GM21576 (cell line): Measurements from ENCODE around the gene OGFOD3.
"Not testable (repeated sequence)": the region's sequence is repeated elsewhere in the genome, so short reads cannot be mapped to it uniquely, and the experiment has no call there.

Source experiments
- ATAC-seq: cut with Tn5 transposase; IDR thresholded peaks from one replicate; pipeline ENCODE4 v1.9.1; 2021; ENCODE audit warnings: mild to moderate bottlenecking, moderate library complexity; ENCODE audit not compliant: unreplicated experiment

Gene OGFOD3

DNA sequence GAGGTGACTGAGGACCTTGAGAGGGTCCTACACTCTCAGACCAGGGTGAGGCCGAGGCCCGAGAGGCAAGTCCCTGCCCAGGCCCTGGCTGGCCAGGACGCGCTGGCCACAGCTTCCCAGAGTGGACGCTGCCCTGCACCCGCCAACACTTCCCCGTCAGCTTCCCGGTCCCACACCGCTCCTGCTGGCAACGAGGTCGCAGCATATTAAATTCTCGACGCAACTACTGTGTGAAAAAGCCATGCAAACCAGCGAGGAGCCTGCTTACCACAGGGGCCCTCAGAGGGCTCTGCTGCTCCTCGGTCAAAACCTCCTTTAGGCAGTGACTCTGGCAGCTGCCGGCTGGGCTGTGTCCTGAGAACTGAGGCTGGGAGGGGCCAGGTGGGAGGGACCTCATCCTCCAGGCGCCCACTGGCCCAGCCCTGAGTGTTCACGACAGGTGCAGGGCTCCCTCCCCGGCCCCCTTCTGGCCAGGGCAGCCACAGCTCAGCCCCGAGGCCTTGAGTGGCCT lies 61.5 kb downstream of the OGFOD3 start:
- ATAC-seq: no peak

DNA sequence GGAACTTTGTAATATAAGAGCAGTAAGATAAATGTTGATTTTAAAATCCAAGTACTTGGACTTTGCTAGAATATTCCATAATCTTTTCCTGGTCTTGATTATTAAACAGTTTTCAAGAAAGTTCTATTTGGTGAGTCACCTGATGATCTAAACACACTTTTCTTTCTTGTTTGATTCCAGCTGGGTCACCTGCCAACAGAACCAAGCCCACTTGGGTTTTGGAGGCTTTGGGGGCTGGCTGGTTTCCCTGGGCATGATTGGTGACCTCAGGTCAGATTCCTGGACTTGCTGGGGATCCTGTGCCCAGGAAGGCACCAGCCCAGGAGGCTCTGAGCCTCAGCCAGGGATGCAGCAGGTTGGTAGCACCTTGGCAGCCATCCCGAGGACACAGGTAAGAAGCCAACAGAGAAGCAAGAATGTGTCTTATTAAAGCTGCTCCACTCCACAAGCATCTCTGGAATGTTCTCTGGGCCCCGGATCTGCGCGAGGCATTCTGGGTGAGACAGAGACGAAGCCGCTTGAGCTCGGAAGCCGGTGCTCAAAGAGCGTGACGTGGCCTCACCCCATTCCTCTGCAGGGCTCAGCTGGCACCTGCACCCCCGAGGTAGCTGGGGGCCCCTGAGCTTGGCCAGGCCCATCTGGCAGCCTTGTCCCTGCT lies 62.5 kb downstream of the OGFOD3 start:
- no peak for ATAC-seq

DNA sequence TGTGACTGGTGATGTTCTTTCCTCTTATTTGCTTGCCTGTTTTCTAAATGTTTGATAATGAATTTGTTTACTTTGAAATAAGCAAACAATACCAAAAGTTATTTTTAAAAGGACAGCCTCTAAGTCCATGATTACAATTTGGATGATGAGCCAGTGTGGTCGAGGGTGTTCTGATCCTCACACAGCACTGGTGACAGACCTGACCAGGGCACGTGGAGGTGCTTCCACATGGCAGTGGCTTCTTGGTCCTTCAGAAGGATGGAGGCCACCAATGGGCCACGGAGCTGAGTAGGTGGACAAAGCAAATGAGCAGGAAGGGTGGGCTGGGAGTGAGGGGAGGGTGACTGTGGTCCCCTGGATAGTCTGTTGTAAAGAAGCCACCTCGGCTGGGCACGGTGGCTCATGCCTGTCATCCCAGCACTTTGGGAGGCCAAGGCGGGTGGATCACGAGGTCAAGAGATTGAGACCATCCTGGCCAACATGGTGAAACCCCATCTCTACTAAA lies 63.5 kb downstream of the OGFOD3 start:
- ATAC-seq: no peak

DNA sequence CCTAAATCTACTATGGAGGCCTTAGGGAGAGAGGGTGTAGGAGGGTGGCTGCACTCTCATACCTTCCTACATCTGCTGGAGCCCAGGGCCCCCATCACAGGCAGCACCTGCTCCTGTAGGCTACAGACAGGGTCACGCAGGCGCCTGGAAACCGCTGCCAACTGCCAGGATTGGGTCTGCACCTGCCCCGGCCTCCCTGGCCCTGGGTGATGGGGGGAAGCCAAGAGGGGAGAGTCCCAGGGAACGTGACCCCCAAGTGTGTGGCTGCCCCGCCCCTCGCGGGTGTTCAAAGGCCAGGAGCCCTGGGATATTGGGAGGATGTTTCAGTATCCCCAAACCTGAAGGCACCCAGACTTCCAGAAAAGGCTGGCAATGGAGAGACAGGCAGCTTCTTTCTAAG lies 64.9 kb downstream of the OGFOD3 start:
- no peak for ATAC-seq

DNA sequence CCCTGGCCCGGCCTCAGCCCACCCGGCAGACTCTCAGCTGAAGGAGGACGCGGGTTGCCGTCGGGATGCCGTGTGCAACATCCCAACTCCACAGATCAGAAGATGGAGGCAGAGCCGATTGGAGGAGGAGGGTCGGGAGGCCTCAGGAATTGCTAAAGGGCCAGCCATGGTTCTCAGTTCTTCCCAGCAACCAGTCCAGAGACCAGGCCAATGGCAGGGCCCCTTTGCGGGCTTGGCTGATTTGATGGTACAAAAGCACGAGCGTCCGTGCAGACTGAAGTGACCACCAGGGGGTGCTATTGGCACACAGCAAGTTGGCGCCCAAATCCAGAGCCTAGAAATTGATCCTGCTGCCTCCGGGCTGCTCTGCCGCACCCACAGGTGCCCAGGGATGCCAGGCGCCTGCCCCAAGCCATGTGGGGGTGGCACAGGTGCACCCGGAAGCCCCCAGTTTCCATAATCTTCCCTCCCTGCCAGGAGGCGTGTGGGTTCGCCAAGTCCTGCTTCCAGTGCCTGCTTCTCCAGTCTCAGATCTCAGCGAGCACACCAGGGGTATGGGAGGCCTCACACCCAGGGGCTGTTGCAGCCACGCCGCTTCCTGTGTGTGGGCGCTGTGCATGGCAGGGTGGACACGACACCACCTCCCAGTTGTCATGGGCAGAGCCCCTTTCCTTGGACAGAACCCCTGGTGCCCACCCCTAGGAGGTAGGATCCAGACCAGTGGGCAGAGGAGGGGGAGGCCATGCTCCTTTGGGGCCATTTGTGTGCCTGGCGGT lies 66.5 kb downstream of the OGFOD3 start:
- no peak for ATAC-seq

DNA sequence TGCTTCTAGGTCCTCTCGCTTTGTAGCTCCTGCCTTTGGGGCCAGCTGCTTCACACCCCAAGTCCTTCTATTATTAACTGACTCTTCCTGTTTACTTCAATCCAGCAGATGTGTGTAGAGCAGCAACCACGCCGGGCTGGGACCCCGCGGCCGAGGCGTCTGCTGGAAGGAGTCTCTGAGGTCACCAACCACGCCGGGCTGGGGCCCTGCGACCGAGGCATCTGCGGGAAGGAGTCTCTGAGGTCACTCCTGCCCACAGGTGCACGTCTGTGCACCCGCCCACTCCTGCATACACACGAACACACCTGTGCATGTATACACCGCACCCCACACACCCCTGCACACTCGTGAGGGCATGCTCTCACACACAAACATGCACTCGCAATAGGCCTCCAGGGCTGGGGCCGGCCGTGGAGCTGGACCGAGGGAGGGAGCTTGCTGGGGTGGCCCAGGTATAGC lies 67.1 kb downstream of the OGFOD3 start:
- ATAC-seq: no peak

DNA sequence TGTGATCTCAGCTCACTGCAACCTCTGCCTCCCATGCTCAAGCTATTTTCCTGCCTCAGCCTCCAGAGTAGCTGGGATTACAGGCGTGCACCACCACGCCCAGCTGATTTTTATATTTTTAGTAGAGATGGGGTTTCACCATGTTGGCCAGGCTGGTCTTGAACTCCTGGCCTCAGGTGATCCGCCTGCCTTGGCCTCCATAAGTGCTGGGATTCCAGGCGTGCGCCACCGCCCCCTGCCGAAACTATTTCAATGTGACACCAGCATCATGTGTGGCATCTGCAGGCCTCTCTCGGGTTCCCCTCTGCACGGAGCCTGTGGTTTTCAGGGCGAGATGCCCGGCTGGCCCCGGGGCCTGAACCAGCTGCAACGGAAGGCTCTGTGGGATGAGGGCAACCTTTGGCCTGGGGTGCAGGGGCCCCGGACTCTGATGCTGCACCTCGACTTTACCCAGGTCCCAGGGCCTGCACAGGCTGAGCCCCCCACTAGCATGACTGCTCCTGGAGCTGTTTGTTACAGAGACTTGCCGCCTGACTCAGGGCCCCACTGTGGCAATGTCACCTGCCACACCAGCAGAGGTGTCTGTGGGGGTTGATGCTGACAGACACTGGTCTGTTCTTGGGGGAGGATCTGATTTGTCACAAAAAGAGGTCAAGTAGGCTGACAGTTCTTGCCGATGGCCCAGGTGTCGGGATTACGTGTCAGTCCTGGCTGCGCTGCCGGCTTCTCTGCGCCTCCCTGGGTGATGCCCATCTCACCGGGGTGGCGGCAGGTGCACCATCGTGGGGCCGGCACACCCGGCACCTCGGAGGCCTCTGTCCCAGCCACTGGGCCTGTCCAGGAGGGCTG lies 68.0 kb downstream of the OGFOD3 start:
- ATAC-seq: no peak

DNA sequence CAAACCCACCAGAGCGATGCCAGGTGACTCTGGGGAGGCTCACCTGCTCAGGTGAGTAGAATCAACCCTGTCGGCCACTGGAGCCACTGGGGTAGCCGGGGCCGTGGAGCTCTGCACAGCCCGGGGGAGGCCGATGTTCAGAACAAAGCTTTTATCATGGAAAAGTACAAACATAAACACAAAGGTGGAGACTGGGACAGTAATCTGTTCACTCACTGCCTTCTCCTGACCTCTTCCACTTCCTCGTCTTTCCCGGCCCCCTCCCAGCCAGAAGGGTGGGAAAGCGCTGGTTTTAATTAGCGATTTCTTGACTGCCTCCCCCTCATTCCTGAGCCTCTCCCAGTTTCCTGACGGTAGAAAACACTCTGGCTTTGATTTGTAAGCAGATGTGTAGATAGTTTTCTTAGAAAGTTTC lies 69.1 kb downstream of the OGFOD3 start:
- ATAC-seq: no peak

DNA sequence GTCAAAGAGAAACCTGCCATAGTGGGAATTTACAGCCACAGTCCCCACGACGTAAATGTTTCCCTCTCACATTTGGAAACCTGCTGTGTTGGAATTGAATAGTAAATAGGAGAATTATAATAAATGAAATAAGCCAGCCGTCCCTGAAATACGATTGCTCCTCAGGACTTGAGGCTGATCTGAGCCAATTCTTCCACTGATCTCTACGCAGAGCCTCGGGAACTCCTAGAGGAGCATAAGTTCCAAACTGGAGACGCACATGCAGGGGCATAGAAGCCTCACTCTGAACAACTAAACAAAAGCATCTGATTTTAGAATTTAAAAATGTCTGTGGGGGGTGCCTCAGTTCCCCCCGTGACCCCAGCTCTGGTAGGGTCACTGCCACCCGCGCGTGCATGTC lies 69.5 kb downstream of the OGFOD3 start:
- ATAC-seq: no peak

DNA sequence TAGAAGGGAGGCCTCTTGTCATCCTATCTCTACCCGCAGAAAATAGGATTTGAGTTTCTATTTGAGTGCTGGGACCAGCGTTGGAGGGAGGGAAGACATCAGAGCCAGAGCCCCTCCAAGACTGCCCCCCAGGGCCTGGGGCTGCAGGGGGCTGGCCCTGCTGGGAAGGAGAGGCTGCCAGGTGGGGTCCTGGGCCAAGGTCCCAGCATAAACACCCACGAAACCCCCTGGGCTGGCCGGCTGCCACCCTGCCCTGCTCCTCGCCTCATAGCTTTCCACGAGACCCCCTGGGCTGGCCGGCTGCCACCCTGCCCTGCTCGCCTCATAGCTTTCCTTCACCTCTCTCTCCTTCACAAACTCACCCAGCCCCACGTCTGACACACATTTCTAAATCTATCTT lies 70.0 kb downstream of the OGFOD3 start:
- no peak for ATAC-seq

DNA sequence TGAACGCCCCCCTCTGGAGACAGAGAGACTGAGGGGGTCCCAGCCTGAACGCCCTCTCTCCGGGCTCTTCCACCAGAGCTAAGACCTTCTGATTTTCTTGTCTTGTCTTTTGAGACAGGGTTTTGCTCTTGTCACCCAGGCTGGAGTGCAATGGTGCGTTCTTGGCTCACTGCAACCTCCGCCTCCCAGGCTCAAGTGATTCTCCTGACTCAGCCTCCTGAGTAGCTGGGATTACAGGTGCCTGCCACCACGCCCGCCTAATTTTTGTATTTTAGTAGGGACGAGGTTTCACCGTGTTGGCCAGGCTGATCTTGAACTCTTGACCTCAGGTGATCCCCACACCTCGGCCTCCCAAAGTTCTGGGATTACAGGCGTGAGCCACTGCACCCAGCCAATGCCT lies 70.4 kb downstream of the OGFOD3 start:
- not testable (repeated sequence) for ATAC-seq

DNA sequence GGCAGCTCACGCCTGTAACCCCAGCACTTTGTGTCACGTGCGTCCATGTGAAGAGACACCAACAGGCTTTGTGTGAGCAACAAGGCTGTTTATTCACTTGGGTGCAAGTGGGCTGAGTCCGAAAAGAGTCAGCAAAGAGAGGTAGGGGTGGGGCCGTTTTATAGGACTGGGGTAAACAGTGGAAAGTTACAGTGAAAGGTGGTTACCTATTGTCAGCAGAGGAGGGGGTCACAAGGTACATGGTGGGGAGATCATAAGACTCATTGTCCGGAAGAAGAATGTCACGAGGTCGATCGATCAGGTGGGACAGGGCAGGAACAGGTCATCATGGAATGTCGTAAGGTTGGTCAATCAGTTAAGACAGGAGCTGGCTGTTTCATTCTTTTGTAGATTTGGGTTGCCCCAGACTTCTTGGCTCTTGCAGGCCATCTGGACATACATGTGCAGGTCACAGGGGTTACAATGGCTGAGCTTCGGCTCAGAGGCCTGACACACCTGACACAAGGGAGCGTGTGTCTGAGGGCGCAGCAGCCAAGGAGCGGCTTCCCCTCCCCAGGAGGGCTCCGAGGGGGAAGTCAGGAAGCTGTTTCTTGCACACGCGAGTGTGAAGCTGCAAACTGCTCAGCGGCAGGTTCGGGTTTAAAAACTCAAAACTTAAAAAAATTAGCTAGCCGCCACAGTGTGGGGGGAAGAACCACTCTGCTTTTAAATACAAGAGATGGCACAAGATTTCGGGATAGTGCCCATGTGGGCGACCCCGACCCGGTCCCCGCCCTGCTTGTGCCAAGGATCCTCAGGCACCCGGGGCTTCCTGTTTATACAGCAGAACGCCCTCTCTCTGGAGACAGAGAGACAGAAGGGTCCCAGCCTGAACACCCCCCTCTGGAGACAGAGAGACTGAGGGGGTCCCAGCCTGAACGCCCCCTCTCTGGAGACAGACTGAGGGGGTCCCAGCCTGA lies 71.8 kb downstream of the OGFOD3 start:
- ATAC-seq: no peak

DNA sequence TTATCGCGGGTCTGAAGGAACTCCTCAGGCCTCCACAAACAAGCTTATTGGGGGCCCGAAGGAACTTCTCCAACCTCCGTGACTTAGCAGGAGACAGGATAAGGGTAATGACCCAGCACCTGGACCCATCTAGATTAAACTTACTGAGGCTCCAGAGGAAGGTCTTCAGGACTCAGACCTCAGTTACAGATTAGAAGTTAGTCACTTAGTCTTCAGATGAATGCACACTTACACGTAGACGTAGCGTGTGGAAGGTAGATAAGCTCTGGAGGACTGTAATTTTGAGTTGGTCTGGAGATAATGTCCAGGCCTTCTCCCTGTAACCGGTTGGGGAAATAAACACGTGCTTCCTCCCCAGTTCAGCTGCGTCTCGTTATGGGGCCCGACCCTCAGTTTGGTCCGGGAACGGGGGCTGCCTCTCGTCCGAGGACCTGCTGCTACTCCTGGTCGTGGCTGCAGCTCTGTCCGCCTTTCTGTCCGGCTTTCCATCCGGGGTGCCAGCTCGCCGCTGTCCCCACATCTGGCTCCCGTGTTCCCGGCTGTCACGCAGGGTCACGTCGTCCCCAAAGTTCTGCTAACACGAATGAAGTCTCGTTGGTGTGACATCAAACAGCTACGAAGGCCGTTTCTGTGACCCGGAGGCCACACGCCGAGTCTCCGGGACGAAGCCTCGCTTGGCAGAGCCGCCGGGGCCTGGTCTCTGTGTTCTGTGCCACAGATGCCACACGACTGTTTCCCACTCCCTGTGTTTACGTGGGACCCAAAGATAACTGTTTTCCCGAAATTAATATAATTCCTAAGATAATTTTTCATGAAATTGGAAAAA lies 73.0 kb downstream of the OGFOD3 start:
- no peak for ATAC-seq

DNA sequence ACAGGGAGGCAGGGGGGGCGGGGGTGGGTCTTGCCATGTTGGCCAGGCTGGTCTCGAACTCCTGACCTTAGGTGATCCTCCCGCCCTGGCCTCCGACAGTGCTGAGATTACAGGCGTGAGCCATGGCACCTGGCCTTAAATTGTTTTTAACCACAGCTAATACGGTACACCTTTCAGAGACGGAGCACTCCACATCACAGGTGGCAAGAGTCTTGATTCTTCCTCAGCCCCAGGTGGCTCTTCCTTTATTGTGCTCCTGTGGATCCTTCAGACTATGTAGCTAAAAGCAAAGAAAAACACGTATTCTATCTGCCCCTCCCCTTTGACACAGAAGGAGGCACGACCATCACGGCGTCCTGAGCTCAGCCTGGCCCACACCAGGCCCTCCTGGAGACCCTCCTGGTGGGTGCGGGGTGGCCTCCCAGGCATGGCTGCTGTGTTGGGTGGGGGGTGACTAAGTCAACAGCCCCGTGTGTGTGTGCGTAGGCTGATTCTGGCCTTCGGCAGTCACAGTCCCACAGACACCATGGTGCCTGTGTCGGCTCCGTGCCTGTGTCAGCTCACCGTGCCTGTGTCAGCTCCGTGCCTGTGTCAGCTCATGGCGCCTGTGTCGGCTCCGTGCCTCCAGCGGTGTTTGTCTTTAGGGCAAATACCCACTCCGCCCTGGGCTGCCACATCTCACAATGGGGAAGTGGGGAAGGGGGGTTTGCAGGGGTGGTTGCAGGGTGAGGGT lies 74.0 kb downstream of the OGFOD3 start:
- ATAC-seq: no peak

DNA sequence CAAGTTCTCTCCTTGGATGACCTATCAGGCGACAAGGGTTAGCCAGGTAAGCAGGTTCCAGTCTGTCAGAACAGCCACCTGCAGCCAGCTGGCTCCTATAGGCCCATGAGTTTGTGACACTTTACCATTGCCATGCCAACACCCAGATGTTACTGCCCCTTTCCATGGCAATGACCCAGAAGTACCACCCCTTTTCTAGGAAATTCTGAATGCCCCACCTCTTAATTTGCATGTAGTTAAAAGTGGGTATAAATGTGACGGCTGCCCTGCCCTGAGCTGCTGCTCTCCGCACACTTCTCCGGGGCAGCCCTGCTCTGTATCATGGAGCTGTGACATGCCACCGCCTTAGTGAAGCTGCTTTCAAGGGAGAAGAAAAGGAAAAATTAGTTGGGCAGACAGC lies 74.8 kb downstream of the OGFOD3 start:
- ATAC-seq: no peak

DNA sequence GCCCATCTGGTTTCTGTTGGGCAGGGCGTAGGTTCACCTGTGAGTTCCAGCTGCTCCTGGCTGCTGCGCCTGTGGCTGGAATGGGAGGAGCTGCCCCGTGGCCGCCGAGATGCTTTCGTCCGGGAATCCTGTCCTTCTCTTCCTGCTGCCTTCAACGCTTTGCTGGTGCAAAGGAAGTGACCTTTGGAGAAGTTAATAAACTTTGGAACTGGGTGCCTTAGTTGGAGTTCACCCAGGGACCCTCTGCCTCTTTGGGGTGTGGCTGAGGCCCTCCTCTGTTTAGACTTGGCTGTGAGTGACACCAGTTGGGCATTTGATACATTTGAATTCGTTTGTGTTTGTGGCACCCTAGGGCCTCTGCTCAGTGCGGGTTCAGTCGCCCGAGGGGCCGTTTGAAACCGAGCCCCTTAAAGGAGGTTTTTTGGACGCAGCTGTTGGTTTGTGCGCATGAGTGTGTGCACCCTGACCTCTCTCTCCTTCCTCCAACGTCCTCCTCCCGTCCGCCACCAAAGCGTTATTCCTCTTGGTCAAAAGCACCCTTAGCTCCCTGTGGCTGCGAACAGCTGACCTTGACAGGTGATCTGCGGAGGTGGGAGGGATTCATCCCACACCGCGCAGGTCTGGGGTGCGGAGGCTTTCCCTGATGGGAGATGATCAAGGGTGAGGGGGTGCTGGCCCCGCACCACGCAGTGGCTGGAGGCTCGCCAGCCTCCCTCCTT lies 75.9 kb downstream of the OGFOD3 start:
- ATAC-seq: no peak

DNA sequence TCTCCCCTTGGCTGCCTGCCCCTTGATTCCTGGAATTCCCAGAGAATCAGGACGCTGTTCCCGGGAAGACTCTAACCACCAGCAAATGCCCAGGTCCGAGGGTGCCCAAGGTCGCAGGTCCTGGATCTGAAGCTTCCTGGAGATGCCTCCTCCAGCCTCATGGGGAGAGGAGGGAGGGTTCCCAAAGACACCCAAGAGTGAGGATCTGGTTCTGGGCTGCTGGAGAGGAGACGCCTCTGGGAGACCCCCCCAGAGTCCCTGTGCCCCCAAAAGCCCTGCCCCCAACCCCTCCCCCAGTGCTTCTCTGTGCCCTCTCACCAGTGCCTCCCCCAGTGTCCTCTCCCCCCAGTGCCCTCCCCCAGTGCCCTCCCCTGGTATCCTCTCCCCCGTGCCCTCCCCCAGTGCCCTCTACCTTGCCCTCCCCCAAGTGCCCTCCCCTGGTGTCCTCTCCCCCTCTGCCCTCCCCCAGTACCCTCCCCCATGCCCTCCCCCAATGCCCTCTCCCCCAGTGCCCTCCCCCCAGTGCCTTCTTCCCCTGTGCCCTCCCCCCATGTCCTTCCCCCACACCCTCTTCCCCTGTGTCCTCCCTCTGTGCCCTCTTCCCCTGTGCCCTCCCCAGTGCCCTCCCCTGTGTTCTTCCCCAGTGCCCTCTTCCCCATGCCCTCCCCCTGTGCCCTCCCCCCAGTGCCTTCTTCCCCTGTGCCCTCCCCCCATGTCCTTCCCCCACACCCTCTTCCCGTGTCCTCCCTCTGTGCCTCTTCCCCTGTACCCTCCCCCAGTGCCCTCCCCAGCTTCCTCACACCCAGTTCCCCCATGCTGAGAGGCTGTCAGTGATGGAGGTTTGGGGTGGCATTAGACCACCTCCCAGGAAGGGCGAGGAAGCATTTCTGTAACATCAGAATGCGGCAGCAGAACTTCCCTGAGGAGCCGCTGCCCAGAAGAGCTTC lies 78.5 kb downstream of the OGFOD3 start:
- ATAC-seq: no peak
